GM12878 (cell line): ENCODE results near the gene FBN2. TPM values are rescaled to one million over a fixed set of nuclear protein-coding genes. Genes with fewer than 3 reads are reported as not detected.

Experiments
- ATAC-seq: fragments of 200-7000 bp; cut with Tn5 transposase; 3 replicates; pipeline ENCODE4 v1.9.1; 2020; ENCODE audit warnings: mild to moderate bottlenecking, moderate library complexity
- BruUV-seq: library from RNA; stranded (reverse); fragments of 400-500 nt; replicated peaks from 2 replicates; lab custom pipeline; 2021; lab: Mats Ljungman, UMichigan
- CTCF ChIA-PET: fragments of 300-600 bp; sonication (Branson Sonifier 250); formaldehyde crosslinking; extraction: SDS; loops from one replicate; lab custom pipeline; 2021; ENCODE audit warnings: inconsistent platforms; lab: Yijun Ruan, JAX
- POLR2A ChIA-PET: fragments of 350-600 bp; formaldehyde crosslinking; extraction: SDS; loops from one replicate; lab custom pipeline; 2021; ENCODE audit warnings: inconsistent platforms; lab: Charles Lee
- RAD21 ChIA-PET: fragments of 300-600 bp; sonication (Branson Sonifier 250); formaldehyde crosslinking; loops from one replicate; lab custom pipeline; 2023; ENCODE audit warnings: antibody characterized with exemption; ENCODE audit not compliant: unreplicated experiment; lab: Charles Lee
- SMC1A ChIA-PET: fragments of 300-600 bp; sonication (Branson Sonifier 250); formaldehyde crosslinking; loops from one replicate; lab custom pipeline; 2023; ENCODE audit not compliant: unreplicated experiment, uncharacterized antibody; lab: Charles Lee
- DNase-seq: peaks from one replicate; pipeline ENCODE4 v3.0.0-alpha.2; 2011; ENCODE audit warnings: low read depth, low spot score
- FAIRE-seq: peaks from 3 replicates; lab custom pipeline; 2011; peaks lifted over from hg19 to GRCh38; lab: Jason Lieb, UNC
- H2AFZ ChIP-seq: 2 replicates; pipeline ENCODE4 v1.6.0; 2011; ENCODE audit warnings: low read depth, low read length, control low read depth; ENCODE audit not compliant: control insufficient read depth
- H3K27ac ChIP-seq: 2 replicates; pipeline ENCODE4 v1.5.1; 2011; ENCODE audit warnings: control low read depth; ENCODE audit not compliant: control insufficient read depth, insufficient read depth
- H3K27me3 ChIP-seq, 2 experiments: replicated peaks in 1 of 2; 2 replicates each; pipeline versions ENCODE4 v1.6.0 to v1.6.1; 2011; ENCODE audit warnings: low read length in 1 of 2; ENCODE audit not compliant: control insufficient read depth in 2 of 2, insufficient read depth in 2 of 2
- H3K36me3 ChIP-seq, 2 experiments: 2 replicates each; pipeline ENCODE4 v1.5.1; 2011; ENCODE audit warnings: low read length in 1 of 2; ENCODE audit not compliant: control insufficient read depth in 2 of 2, insufficient read depth in 2 of 2
- H3K4me1 ChIP-seq: 2 replicates; pipeline ENCODE4 v1.6.1; 2011; ENCODE audit warnings: mild to moderate bottlenecking, low read length, moderate library complexity, mixed read lengths; ENCODE audit not compliant: control insufficient read depth, insufficient read depth
- H3K4me2 ChIP-seq: 2 replicates; pipeline ENCODE4 v1.6.0; 2011; ENCODE audit warnings: control low read depth; ENCODE audit not compliant: control insufficient read depth, insufficient read depth
- H3K4me3 ChIP-seq: fragments of 200-600 bp; sonication (generic); 2 replicates; pipeline ENCODE4 v1.5.1; 2016
- H3K79me2 ChIP-seq: 2 replicates; pipeline ENCODE4 v1.6.0; 2011; ENCODE audit warnings: low read length; ENCODE audit not compliant: control insufficient read depth, insufficient read depth
- H3K9ac ChIP-seq: 2 replicates; pipeline ENCODE4 v1.8.0; 2011; ENCODE audit warnings: low read length, control low read depth, mixed read lengths; ENCODE audit not compliant: control insufficient read depth, insufficient read depth
- H3K9me3 ChIP-seq: replicated peaks from 3 replicates; pipeline ENCODE4 v1.5.1; 2011; ENCODE audit warnings: mild to moderate bottlenecking, low read length; ENCODE audit not compliant: control insufficient read depth, insufficient read depth
- H4K20me1 ChIP-seq: 2 replicates; pipeline ENCODE4 v1.6.0; 2011; ENCODE audit not compliant: control insufficient read depth, insufficient read depth
- CBFB ChIP-seq: IDR thresholded peaks from 2 replicates; pipeline ENCODE4 v1.6.1; 2016; ENCODE audit warnings: antibody characterized with exemption, low read depth
- CHD4 ChIP-seq: fragments of 200-600 bp; sonication (generic); IDR thresholded peaks from 2 replicates; pipeline ENCODE4 v1.6.1; 2016; ENCODE audit warnings: mild to moderate bottlenecking
- EZH2 ChIP-seq: IDR thresholded peaks from 2 replicates; pipeline ENCODE4 v1.6.1; 2012; ENCODE audit warnings: low read depth, mild to moderate bottlenecking, control low read depth, inconsistent platforms, low read length, borderline replicate concordance; ENCODE audit not compliant: control insufficient read depth
- IRF4 ChIP-seq: IDR thresholded peaks from 2 replicates; pipeline ENCODE4 v1.6.1; 2011; ENCODE audit warnings: low read depth, low read length
- KAT2A ChIP-seq: conservative IDR thresholded peaks from 2 replicates; pipeline ENCODE4 v1.6.1; 2011; ENCODE audit warnings: low read depth, low read length; ENCODE audit not compliant: control insufficient read depth
- NR2F1 ChIP-seq: fragments of 450-650 bp; conservative IDR thresholded peaks from 2 replicates; pipeline ENCODE4 v1.6.1; 2017; ENCODE audit warnings: mild to moderate bottlenecking
- RB1 ChIP-seq: fragments of 450-650 bp; formaldehyde crosslinking; IDR thresholded peaks from 2 replicates; pipeline ENCODE4 v1.6.1; 2017; ENCODE audit warnings: mild to moderate bottlenecking, borderline replicate concordance
- RBBP5 ChIP-seq: fragments of 200-600 bp; sonication (generic); conservative IDR thresholded peaks from 2 replicates; pipeline ENCODE4 v1.6.1; 2016
- SREBF1 ChIP-seq: IDR thresholded peaks from 2 replicates; pipeline ENCODE4 v1.6.1; 2012; ENCODE audit warnings: mild to moderate bottlenecking, low read length
- TCF12 ChIP-seq: IDR thresholded peaks from 2 replicates; pipeline ENCODE4 v1.6.1; 2011; ENCODE audit warnings: low read depth, mild to moderate bottlenecking, low read length
- TCF7 ChIP-seq: IDR thresholded peaks from 2 replicates; pipeline ENCODE4 v1.6.1; 2014; ENCODE audit warnings: antibody characterized with exemption, borderline replicate concordance
- WGBS: methylation state at CpG from one replicate; pipeline ENCODE4 v1.1.6; 2016; ENCODE audit warnings: low lambda C conversion rate; ENCODE audit not compliant: insufficient replicate concordance, insufficient coverage; ENCODE audit errors: missing lambda C conversion rate; 5-methylcytosine and 5-hydroxymethylcytosine counted together
- in situ Hi-C: fragments of 300-500 bp; cut with MboI; formaldehyde crosslinking; loops from 9 replicates; pipeline ENCODE4 v1.14.3; 2018; ENCODE audit warnings: mixed read lengths
- intact Hi-C: fragments of 100-400 bp; cut with micrococcal nuclease; formaldehyde crosslinking; loops from one replicate; pipeline ENCODE4 v1.14.2; 2022; ENCODE audit not compliant: unreplicated experiment
- polyA plus RNA-seq, 11 experiments: library from polyadenylated mRNA; depleted of rRNA in 4 of 11; unstranded in 6 of 11; stranded (reverse) in 5 of 11; fragments of >200 nt; fragmentation: Nextera tagmentation in 4 of 11; fragmentation: Illumina TruSeq in 1 of 11; extraction: Ambion mirVana in 4 of 11; extraction: Trizol in 1 of 11; gene quantifications; 1 replicate in 1 of 11; 2 replicates in 10 of 11; pipeline versions ENCODE4 v1.2.1 to v1.2.3, GENCODE V29; 2011 to 2016; ENCODE audit warnings: inconsistent platforms in 2 of 11, missing spikeins in 2 of 11, low read depth in 1 of 11
- total RNA-seq, 4 experiments: library from RNA; depleted of rRNA in 3 of 4; stranded (reverse); fragments of >200 nt in 3 of 4; fragmentation: Illumina TruSeq in 1 of 4; extraction: Trizol in 1 of 4; gene quantifications; 2 replicates each; pipeline versions ENCODE4 v1.2.1 to v1.2.3, GENCODE V29; 2013 to 2021
- TF ChIP-seq, protein P1 (sequence below): fragments of 150-350 bp; IDR thresholded peaks from 2 replicates; pipeline ENCODE4 v1.6.1; 2014; ENCODE audit warnings: mild to moderate bottlenecking, low read depth, low read length
- TF ChIP-seq, protein P2 (sequence below): fragments of 450-650 bp; IDR thresholded peaks from 2 replicates; pipeline ENCODE4 v1.6.1; 2017; ENCODE audit warnings: mild to moderate bottlenecking
- TF ChIP-seq, protein P3 (sequence below): fragments of 450-650 bp; IDR thresholded peaks from 2 replicates; pipeline ENCODE4 v1.6.1; 2017; ENCODE audit warnings: low read depth, mild to moderate bottlenecking, moderate library complexity
- TF ChIP-seq, protein P4 (sequence below): IDR thresholded peaks from 2 replicates; pipeline ENCODE4 v1.6.1; 2011; ENCODE audit warnings: borderline replicate concordance, low read depth, mild to moderate bottlenecking, moderate library complexity, low read length; ENCODE audit not compliant: insufficient read depth, poor library complexity, severe bottlenecking
- TF ChIP-seq, protein P5 (sequence below): IDR thresholded peaks from 2 replicates; pipeline ENCODE4 v1.6.1; 2011; ENCODE audit warnings: low read depth, low read length, improper control_type of control experiment, borderline replicate concordance

FBN2 gene
- total and polyA plus RNA-seq, 10 of the 15 experiments (the other 5 are each of a cell fraction or from before 2014, with no cell fraction given): 0.01 to 0.98 (median 0.10) TPM; not detected in 3

DNA sequence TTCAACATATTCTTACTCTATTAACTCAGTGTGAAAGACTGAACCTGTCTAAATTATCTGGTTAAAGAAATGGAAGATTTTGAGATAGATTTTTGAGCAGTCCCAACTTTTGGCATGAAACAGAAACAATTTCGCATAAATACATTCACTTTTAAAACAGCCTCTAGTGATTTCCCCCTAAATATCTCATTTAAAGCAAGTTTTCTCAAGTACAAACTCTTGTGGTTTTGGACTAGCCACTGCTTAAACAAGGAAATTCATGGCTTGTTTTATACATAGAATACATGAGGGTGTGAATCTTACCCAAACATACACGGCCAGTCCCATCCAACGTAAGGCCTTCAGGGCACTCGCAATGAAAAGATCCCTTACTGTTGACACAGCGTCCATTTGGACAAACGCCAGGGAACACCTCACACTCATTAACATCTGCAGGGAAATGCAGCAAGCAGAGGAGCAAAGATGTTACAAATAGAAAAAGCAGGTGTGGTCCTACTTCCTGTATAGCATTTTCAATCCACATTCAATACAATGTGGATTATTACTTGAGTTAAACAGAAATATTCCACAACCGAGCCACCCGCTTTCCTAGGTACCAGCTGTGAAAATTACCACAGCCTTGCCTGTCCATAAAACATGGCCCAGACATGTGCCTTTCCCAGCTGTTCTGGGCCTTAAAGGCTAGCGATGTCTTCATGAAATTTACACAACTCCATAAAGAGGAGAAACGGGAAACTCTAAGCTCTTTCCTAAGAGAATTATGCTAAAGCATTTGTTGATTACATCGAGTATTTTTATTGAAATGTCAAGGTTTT, 188.8 kb downstream of the FBN2 start:
- DNase-seq (no peak), ATAC-seq (no peak), FAIRE-seq (no peak)
- 55% methylated on average over 11 of the region's 11 CpGs for WGBS
- no peaks in the 10 kb centered on the region for H3K9me3 ChIP-seq
- no peaks in the 10 kb centered on the region for H3K27me3 ChIP-seq
- H3K36me3 ChIP-seq: no peaks in the 10 kb centered on the region
- no peaks in the 10 kb centered on the region for H3K79me2 ChIP-seq
- in situ Hi-C loops: no loop called here
- SMC1A ChIA-PET: interaction anchor here (1.0 to 1.2 kb wide), 2 partner anchors 10 to 149 kb away, joined by 3 to 4 read pairs; no protein-coding TSS in a partner anchor
- intact Hi-C loops: no loop called here
- H3K4me1 ChIP-seq: no peaks in the 10 kb centered on the region
- H2AFZ ChIP-seq: no peak overlapping the region
- H3K27ac ChIP-seq: no peak overlapping the region
- no peak overlapping the region for H3K4me3 ChIP-seq
- BruUV-seq: no TSS peak
- RAD21 ChIA-PET: no interaction called here
- no peak overlapping the region for H3K9ac ChIP-seq
- POLR2A ChIA-PET: no interaction called here
- CTCF ChIA-PET: no interaction called here
- no peak overlapping the region for H3K4me2 ChIP-seq
- H4K20me1 ChIP-seq: no peaks in the 10 kb centered on the region
- TF ChIP-seq, protein P1, sequence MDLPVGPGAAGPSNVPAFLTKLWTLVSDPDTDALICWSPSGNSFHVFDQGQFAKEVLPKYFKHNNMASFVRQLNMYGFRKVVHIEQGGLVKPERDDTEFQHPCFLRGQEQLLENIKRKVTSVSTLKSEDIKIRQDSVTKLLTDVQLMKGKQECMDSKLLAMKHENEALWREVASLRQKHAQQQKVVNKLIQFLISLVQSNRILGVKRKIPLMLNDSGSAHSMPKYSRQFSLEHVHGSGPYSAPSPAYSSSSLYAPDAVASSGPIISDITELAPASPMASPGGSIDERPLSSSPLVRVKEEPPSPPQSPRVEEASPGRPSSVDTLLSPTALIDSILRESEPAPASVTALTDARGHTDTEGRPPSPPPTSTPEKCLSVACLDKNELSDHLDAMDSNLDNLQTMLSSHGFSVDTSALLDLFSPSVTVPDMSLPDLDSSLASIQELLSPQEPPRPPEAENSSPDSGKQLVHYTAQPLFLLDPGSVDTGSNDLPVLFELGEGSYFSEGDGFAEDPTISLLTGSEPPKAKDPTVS: no peak
- no peak for TF ChIP-seq CHD4
- no peak for TF ChIP-seq EZH2
- no peak for TF ChIP-seq RB1
- TF ChIP-seq RBBP5: no peak
- no peak for TF ChIP-seq SREBF1
- no peak for TF ChIP-seq NR2F1
- TF ChIP-seq, protein P2, sequence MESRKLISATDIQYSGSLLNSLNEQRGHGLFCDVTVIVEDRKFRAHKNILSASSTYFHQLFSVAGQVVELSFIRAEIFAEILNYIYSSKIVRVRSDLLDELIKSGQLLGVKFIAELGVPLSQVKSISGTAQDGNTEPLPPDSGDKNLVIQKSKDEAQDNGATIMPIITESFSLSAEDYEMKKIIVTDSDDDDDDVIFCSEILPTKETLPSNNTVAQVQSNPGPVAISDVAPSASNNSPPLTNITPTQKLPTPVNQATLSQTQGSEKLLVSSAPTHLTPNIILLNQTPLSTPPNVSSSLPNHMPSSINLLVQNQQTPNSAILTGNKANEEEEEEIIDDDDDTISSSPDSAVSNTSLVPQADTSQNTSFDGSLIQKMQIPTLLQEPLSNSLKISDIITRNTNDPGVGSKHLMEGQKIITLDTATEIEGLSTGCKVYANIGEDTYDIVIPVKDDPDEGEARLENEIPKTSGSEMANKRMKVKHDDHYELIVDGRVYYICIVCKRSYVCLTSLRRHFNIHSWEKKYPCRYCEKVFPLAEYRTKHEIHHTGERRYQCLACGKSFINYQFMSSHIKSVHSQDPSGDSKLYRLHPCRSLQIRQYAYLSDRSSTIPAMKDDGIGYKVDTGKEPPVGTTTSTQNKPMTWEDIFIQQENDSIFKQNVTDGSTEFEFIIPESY: no peak
- TF ChIP-seq, protein P3, sequence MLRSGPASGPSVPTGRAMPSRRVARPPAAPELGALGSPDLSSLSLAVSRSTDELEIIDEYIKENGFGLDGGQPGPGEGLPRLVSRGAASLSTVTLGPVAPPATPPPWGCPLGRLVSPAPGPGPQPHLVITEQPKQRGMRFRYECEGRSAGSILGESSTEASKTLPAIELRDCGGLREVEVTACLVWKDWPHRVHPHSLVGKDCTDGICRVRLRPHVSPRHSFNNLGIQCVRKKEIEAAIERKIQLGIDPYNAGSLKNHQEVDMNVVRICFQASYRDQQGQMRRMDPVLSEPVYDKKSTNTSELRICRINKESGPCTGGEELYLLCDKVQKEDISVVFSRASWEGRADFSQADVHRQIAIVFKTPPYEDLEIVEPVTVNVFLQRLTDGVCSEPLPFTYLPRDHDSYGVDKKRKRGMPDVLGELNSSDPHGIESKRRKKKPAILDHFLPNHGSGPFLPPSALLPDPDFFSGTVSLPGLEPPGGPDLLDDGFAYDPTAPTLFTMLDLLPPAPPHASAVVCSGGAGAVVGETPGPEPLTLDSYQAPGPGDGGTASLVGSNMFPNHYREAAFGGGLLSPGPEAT: no peak
- no peak for TF ChIP-seq TCF7
- TF ChIP-seq, protein P4, sequence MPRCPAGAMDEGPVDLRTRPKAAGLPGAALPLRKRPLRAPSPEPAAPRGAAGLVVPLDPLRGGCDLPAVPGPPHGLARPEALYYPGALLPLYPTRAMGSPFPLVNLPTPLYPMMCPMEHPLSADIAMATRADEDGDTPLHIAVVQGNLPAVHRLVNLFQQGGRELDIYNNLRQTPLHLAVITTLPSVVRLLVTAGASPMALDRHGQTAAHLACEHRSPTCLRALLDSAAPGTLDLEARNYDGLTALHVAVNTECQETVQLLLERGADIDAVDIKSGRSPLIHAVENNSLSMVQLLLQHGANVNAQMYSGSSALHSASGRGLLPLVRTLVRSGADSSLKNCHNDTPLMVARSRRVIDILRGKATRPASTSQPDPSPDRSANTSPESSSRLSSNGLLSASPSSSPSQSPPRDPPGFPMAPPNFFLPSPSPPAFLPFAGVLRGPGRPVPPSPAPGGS: no peak
- TF ChIP-seq TCF12: no peak
- TF ChIP-seq IRF4: no peak
- TF ChIP-seq, protein P5, sequence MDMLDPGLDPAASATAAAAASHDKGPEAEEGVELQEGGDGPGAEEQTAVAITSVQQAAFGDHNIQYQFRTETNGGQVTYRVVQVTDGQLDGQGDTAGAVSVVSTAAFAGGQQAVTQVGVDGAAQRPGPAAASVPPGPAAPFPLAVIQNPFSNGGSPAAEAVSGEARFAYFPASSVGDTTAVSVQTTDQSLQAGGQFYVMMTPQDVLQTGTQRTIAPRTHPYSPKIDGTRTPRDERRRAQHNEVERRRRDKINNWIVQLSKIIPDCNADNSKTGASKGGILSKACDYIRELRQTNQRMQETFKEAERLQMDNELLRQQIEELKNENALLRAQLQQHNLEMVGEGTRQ: no peak
- no peak for TF ChIP-seq CBFB
- TF ChIP-seq KAT2A: no peak
